WERI-Rb-1 (cell line): ENCODE data around the gene MYO16.

Source experiments
- DNase-seq: peaks from one replicate; pipeline ENCODE4 v3.0.0-alpha.2; 2020
- H3K27ac ChIP-seq: fragments of 250-450 bp; sonication (Bioruptor Pico); 2 replicates; pipeline ENCODE4 v1.5.1; 2020; ENCODE audit warnings: mild to moderate bottlenecking, moderate library complexity
- H3K27me3 ChIP-seq: fragments of 250-450 bp; sonication (Bioruptor Pico); 2 replicates; pipeline ENCODE4 v1.5.1; 2021; ENCODE audit warnings: mild to moderate bottlenecking, low read depth, moderate library complexity; ENCODE audit not compliant: insufficient read depth, severe bottlenecking
- H3K36me3 ChIP-seq: fragments of 250-450 bp; sonication (Bioruptor Pico); 2 replicates; pipeline ENCODE4 v1.5.1; 2020; ENCODE audit warnings: mild to moderate bottlenecking, moderate library complexity
- H3K4me3 ChIP-seq: 2 replicates; pipeline ENCODE4 v1.5.1; 2011; ENCODE audit warnings: low read depth, mild to moderate bottlenecking, control low read depth, low read length
- H3K9me3 ChIP-seq: fragments of 250-450 bp; sonication (Bioruptor Pico); 2 replicates; pipeline ENCODE4 v1.5.1; 2021; ENCODE audit warnings: mild to moderate bottlenecking, moderate library complexity; ENCODE audit not compliant: severe bottlenecking
- TF ChIP-seq, protein P1 (sequence below): IDR thresholded peaks from 2 replicates; pipeline ENCODE4 v1.5.1; 2011; ENCODE audit warnings: low read depth, mild to moderate bottlenecking, control low read depth, inconsistent platforms, low read length

The MYO16 gene

DNA sequence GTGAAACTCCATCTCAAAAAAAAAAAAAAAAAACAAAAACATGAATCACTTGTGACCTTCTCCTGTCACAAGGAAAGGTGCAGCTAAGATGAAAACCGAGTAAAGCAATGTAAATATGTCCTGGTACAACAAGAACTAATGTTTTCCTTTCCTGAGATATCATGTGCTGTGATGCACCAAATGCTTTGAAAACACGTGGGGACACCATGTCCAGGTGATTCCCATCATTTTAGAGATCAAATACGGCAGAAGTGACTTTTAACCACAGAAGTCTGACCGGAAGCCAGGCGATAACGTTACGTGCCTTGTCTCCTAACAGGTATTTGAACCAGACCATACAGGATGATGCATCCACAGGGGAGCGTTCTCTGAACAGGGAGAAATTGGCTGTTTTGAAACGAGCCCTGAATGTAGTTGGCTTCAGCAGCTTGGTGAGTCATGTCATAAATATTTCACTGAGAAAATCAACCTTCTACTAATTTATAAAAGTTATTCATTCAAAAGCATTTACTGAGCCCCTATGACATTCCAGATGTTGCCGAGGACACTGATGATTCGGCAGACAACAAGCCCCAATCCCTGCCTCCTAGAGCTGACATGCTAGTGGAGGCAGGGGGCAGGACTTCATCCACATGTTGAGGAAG is 328.1 kb downstream of the MYO16 start:
- no peaks in the 10 kb centered on the region for H3K36me3 ChIP-seq
- H3K4me3 ChIP-seq: no peak overlapping the region
- H3K27me3 ChIP-seq: no peaks in the 10 kb centered on the region
- no peak for DNase-seq
- H3K27ac ChIP-seq: no peak overlapping the region
- TF ChIP-seq, protein P1, sequence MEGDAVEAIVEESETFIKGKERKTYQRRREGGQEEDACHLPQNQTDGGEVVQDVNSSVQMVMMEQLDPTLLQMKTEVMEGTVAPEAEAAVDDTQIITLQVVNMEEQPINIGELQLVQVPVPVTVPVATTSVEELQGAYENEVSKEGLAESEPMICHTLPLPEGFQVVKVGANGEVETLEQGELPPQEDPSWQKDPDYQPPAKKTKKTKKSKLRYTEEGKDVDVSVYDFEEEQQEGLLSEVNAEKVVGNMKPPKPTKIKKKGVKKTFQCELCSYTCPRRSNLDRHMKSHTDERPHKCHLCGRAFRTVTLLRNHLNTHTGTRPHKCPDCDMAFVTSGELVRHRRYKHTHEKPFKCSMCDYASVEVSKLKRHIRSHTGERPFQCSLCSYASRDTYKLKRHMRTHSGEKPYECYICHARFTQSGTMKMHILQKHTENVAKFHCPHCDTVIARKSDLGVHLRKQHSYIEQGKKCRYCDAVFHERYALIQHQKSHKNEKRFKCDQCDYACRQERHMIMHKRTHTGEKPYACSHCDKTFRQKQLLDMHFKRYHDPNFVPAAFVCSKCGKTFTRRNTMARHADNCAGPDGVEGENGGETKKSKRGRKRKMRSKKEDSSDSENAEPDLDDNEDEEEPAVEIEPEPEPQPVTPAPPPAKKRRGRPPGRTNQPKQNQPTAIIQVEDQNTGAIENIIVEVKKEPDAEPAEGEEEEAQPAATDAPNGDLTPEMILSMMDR: no peak
- no peaks in the 10 kb centered on the region for H3K9me3 ChIP-seq

DNA sequence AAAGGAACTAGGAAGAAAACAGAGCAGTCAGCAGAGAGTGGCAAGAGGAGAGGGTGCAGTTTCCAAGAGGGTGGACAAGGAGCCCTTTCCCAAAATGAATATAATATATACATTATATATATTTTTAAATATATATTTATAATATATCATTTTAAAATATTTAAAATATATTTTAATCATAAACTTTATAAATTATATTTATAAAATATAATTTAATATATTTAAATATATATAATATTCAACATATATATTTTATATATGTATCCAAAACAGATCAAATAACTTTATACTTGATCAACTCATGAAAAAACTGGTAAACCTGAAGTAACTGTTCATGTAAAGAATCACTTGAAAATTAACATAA is 328.6 kb downstream of the MYO16 start:
- Histone ChIP-seq H3K9me3 (no peaks in the 10 kb centered on the region), H3K4me3 (no peak overlapping the region), H3K27me3 (no peaks in the 10 kb centered on the region), H3K27ac (no peak overlapping the region), H3K36me3 (no peaks in the 10 kb centered on the region)
- TF ChIP-seq, protein P1: no peak
- no peak for DNase-seq

DNA sequence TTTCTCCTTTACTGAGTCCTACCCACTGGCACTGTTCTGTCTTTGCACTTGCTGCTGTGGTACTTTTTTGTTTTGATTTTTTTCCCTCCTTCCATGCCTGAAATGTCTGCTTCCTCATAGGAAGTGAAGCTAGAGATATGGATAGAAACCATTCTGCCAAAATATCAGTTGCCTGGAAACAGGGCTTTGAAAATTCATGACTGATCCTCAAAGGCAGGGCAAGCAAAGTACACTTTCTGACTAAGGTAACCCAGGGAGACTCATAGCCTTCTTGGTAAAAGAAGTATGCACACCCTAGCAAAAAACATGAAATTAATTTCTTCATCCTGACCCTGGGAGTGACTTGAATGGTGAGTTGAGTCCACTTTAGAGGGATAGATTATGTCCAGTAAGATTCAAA is 329.8 kb downstream of the MYO16 start:
- Histone ChIP-seq H3K27me3 (no peaks in the 10 kb centered on the region), H3K4me3 (no peak overlapping the region), H3K27ac (no peak overlapping the region), H3K9me3 (no peaks in the 10 kb centered on the region), H3K36me3 (no peaks in the 10 kb centered on the region)
- no peak for DNase-seq
- TF ChIP-seq, protein P1: no peak

DNA sequence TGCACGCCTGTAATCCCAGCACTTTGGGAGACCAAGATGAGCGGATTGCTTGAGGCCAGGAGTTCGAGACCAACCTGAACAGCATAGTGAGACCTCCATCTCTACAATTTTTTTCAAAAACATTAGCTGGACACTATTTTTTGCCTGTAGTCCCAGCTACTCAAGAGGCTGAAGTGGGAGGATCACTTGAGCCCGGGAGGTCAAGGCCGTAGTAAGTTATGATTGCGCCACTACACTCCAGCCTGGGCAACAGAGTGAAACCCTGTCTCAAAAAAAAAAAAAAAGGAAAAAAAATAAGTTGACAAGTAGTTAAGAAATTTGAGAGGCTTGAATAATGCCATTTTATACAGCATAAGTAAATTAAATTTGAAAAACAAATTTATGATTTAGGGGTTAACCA is 330.6 kb downstream of the MYO16 start:
- Histone ChIP-seq H3K4me3 (no peak overlapping the region), H3K36me3 (no peaks in the 10 kb centered on the region), H3K27ac (no peak overlapping the region), H3K9me3 (no peaks in the 10 kb centered on the region), H3K27me3 (no peaks in the 10 kb centered on the region)
- TF ChIP-seq, protein P1: no peak
- no peak for DNase-seq

DNA sequence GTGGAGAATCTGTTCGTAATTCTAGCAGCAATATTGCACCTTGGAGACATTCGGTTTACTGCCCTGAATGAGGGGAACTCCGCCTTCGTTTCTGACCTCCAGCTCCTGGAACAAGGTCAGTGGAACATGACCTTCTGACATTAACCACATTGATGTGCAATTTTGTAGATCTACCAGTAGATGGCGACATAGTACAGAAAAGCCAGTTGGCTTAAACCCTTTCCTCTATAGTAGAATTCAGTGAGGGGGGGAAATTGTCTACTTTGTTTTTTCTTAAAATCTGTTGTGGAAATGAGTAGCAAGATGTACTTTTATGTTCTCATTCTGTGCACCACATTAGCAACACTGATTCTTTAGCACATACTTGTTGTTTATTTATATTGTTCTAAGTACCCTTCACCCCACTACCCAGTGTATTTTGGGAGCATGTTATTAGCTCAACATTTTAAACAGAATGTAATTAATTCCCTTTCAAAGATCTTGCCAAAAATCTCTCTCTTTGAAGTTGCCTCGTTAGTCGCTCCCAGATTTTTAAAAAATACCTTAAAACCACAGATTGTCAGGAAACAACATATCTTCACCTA is 332.2 kb downstream of the MYO16 start:
- Histone ChIP-seq H3K36me3 (no peaks in the 10 kb centered on the region), H3K27ac (no peak overlapping the region), H3K27me3 (no peaks in the 10 kb centered on the region), H3K9me3 (no peaks in the 10 kb centered on the region), H3K4me3 (no peak overlapping the region)
- no peak for DNase-seq
- TF ChIP-seq, protein P1: peak; percentile 80

DNA sequence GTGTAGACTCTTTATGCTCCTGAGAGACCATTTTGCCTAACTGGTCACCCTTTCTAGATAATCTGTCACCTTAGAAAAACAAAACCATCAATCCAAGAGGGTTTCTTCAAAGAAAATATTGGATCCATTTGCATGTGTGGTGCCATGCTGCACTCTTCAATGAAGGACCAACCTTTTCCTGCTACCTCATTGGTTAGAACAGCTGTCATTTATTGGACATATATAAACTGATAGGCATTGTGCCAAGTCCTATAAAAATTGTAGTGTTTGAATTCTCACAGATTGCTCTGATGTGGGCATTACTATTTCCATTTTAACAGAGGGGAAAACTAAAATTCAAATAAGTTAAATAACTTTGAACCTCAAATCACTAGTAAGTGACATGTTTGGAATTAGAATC is 333.2 kb downstream of the MYO16 start:
- TF ChIP-seq, protein P1: no peak
- H3K27ac ChIP-seq: no peak overlapping the region

More for the DNA sequence above, 333.2 kb downstream of the MYO16 start:
- Histone ChIP-seq H3K4me3 (no peak overlapping the region), H3K36me3 (no peaks in the 10 kb centered on the region), H3K9me3 (no peaks in the 10 kb centered on the region), H3K27me3 (no peaks in the 10 kb centered on the region)
- no peak for DNase-seq
